Measurements from ENCODE around the gene WDR20.

The WDR20 gene

DNA sequence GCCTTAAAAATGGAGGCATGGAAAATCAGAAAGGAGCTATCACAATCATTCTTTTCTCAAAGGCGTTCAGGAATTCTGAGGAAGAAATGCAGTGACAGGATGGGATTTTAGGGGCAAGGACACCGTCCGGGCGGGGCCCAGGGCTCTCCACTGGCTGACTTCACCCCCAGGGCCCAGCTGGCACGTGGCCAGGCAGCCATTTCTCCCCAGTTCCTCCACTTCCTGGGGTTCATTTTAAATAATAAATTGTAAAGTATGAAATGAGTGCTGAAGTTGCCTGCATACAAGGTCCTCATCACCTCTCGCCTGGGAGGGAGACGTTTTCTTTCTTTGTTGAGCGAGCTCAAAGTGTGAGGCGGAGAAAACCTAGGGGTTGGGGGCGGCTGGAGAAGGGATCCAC lies 73.8 kb downstream of the WDR20 start:
- Histone ChIP-seq H3K27ac (ENCODE audit: low read depth, low read length) (no peak overlapping the region), H3K9me3 (ENCODE audit: low read length) (no peaks in the 10 kb centered on the region), H3K9ac (ENCODE audit: low read length) (no peak overlapping the region), H3K36me3 (ENCODE audit: insufficient read depth, low read length) (peaks cover 22% of the 10 kb centered on the region), H3K4me3 (ENCODE audit: low read depth in 1 of 2, low read length in 2 of 2) (no peak overlapping the region), H3K27me3 (ENCODE audit: control insufficient read depth in 1 of 2, insufficient read depth in 2 of 2, low read length in 2 of 2) (no peaks in the 10 kb centered on the region), H3K4me1 (ENCODE audit: insufficient read depth, low read length) (peaks cover 22% of the 10 kb centered on the region)

DNA sequence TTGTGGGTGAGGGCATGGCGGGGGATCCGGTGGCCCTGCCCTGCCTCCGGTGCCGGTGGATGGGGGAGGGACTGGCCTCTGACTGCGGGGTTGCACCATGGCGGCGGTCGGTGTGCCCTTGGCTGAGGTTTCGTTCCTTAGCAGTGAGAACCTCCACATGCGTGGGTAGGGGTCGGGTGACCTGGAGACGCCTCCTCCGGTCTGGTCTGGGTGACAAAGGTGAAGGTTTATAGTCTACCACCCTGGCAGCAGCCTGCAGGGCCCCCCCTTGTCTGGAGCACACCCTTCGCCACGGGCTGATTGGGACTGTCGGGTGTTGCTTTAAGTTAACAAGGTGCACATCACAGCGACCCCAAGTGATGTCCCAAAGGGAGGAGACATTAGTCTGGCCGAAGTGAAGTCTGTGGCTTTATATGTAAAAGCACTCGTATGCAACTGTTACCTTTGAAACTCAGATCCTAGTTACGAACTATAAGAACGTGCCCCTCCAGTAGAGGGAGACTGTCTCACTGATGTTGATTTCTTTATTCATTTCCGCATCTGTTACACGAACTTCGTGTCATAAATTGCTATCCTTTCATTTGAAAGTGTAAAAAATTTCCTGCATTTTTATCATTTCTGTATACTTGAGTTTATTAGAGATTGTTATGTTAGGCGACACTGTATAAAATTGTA lies 74.4 kb downstream of the WDR20 start:
- peaks cover 22% of the 10 kb centered on the region for H3K4me1 ChIP-seq (ENCODE audit: insufficient read depth, low read length)
- no peaks in the 10 kb centered on the region for H3K27me3 ChIP-seq (ENCODE audit: control insufficient read depth in 1 of 2, insufficient read depth in 2 of 2, low read length in 2 of 2)
- H3K9ac ChIP-seq (ENCODE audit: low read length), result no peak overlapping the region
- peaks cover 20% of the 10 kb centered on the region for H3K36me3 ChIP-seq (ENCODE audit: insufficient read depth, low read length)
- no peaks in the 10 kb centered on the region for H3K9me3 ChIP-seq (ENCODE audit: low read length)
- no peak overlapping the region for H3K4me3 ChIP-seq (ENCODE audit: low read depth in 1 of 2, low read length in 2 of 2)
- no peak overlapping the region for H3K27ac ChIP-seq (ENCODE audit: low read depth, low read length)

DNA sequence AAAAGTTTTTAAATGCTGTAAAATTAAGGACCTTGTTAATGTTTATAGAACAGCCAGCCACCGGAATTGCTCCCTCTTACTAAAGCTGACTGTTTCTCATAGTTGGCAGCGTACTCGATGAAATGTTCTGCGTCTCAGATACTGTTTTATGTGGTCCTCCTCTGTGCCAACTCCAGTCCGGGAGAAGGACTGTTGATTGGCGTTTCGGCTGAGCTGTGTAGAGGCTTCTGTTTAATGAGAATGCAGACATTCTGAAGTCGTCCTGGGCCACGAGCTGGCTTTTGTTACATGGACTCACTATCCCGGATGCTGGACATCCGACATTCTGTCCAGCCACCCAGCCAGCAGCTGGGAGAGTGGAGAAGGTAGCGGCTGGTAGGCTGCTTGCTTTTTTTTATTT lies 75.4 kb downstream of the WDR20 start:
- H3K4me1 ChIP-seq (ENCODE audit: insufficient read depth, low read length), result peaks cover 22% of the 10 kb centered on the region

DNA sequence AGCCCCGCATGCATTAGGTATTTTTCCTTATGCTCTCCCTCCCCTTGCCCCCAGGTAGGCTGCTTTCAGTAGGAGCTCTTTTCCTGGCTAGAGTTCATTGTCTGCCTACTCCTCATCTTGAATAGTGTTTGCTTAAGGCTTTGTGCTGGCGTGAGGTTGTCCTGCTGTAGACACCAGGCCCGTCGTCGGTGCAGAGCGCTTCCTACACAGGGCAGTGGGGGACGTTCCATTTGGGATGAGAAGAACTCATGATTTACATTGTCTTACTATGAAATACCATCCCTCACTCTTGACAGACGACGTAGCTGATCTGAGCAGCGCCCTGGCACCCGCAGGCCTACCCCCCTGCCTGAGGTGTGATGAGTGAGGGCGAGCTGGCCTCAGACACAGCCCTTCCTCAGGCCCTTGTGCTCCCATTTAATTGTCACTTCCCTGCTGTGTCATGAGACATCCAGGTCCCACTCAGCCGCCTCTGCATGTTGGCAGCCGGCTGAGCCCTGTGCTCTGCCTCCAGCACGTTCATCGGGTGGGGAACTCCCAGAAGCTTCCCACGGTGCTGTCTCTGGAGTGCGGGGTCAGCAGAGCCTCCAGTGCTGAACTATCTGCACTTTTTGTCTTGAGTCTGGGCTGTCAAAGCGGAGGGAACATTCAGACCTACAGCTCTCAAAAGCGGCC lies 76.0 kb downstream of the WDR20 start:
- Histone ChIP-seq H3K4me3 (ENCODE audit: low read depth in 1 of 2, low read length in 2 of 2) (no peak overlapping the region), H3K27me3 (ENCODE audit: control insufficient read depth in 1 of 2, insufficient read depth in 2 of 2, low read length in 2 of 2) (no peaks in the 10 kb centered on the region), H3K4me1 (ENCODE audit: insufficient read depth, low read length) (peaks cover 22% of the 10 kb centered on the region), H3K9ac (ENCODE audit: low read length) (no peak overlapping the region), H3K9me3 (ENCODE audit: low read length) (no peaks in the 10 kb centered on the region), H3K27ac (ENCODE audit: low read depth, low read length) (peak overlapping the region; percentile 1), H3K36me3 (ENCODE audit: insufficient read depth, low read length) (peaks cover 12% of the 10 kb centered on the region)

More for the DNA sequence above, 75.4 kb downstream of the WDR20 start:
- Histone ChIP-seq H3K36me3 (ENCODE audit: insufficient read depth, low read length) (peaks cover 14% of the 10 kb centered on the region), H3K27me3 (ENCODE audit: control insufficient read depth in 1 of 2, insufficient read depth in 2 of 2, low read length in 2 of 2) (no peaks in the 10 kb centered on the region), H3K9ac (ENCODE audit: low read length) (no peak overlapping the region), H3K4me3 (ENCODE audit: low read depth in 1 of 2, low read length in 2 of 2) (no peak overlapping the region), H3K27ac (ENCODE audit: low read depth, low read length) (peak overlapping the region; percentile 1), H3K9me3 (ENCODE audit: low read length) (no peaks in the 10 kb centered on the region)

DNA sequence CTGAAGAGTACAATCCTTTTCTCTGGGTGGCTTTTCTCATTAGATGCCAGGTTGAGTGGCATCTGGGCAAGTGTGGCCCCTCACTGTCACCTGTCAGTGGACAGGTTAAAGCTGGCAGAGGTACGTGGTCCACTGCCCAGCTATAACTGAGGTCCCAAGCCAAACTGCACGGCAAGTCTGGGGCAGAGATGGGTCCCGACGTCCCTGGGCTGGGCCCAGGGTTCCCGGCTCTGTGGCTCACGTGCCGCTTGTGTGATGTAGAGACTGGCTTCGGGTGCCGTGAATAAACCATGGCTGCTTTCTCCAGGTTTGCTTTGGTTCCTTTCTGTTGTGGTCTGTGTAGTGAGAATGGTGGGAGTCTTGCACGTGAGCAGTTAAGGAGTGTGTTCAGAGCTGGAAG lies 77.7 kb downstream of the WDR20 start:
- no peaks in the 10 kb centered on the region for H3K9me3 ChIP-seq (ENCODE audit: low read length)
- H3K9ac ChIP-seq (ENCODE audit: low read length), result no peak overlapping the region
- H3K27me3 ChIP-seq (ENCODE audit: control insufficient read depth in 1 of 2, insufficient read depth in 2 of 2, low read length in 2 of 2), result no peaks in the 10 kb centered on the region
- H3K27ac ChIP-seq (ENCODE audit: low read depth, low read length), result no peak overlapping the region
- no peak overlapping the region for H3K4me3 ChIP-seq (ENCODE audit: low read depth in 1 of 2, low read length in 2 of 2)
- no peaks in the 10 kb centered on the region for H3K36me3 ChIP-seq (ENCODE audit: insufficient read depth, low read length)
- H3K4me1 ChIP-seq (ENCODE audit: insufficient read depth, low read length), result peaks cover 22% of the 10 kb centered on the region

DNA sequence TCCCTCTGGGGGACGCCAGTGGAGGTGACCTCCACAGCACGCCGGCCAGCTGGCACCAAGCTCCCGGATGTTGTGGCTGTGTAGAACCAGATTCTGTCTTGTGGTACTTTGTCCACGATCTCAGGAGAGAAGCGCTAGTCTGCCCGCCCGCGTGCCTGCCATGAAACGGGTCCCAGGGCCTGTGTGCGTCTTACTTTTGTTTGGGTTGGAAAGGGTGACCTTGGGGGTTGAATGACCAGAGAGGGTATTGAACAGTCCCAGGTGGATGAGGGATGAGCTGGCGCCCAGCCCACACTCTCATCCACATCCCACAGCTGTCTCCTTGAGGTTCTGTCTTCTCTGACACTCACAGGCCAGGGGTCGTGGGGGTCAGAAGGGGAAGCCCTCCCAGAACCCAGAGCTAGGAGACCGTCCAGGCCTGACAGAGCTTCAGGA lies 78.3 kb downstream of the WDR20 start:
- peaks cover 22% of the 10 kb centered on the region for H3K4me1 ChIP-seq (ENCODE audit: insufficient read depth, low read length)
- H3K9ac ChIP-seq (ENCODE audit: low read length), result no peak overlapping the region
- H3K27ac ChIP-seq (ENCODE audit: low read depth, low read length), result no peak overlapping the region
- no peak overlapping the region for H3K4me3 ChIP-seq (ENCODE audit: low read depth in 1 of 2, low read length in 2 of 2)
- no peaks in the 10 kb centered on the region for H3K27me3 ChIP-seq (ENCODE audit: control insufficient read depth in 1 of 2, insufficient read depth in 2 of 2, low read length in 2 of 2)
- no peaks in the 10 kb centered on the region for H3K36me3 ChIP-seq (ENCODE audit: insufficient read depth, low read length)
- no peaks in the 10 kb centered on the region for H3K9me3 ChIP-seq (ENCODE audit: low read length)

DNA sequence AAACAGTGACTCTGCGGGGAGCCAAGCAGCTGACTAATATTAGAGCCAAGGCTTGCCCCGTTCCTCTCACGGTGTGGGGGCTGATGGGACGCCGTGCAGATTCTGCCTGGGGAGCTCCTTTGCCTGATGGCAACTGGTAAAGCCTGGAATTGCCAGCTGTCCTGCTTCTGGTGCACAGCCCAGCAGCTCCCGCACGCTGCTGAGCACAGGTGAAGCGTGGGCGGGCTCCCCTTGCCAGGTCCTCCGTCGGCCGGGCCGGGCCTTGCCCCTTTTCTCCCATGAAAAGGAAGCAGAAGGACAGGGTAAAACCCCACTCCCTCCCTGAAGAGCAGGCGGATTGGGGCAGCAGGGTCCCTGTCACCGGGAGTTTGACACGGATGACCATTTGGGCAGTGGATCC lies 79.0 kb downstream of the WDR20 start:
- no peak overlapping the region for H3K27ac ChIP-seq (ENCODE audit: low read depth, low read length)
- no peaks in the 10 kb centered on the region for H3K36me3 ChIP-seq (ENCODE audit: insufficient read depth, low read length)
- no peak overlapping the region for H3K9ac ChIP-seq (ENCODE audit: low read length)
- no peaks in the 10 kb centered on the region for H3K27me3 ChIP-seq (ENCODE audit: control insufficient read depth in 1 of 2, insufficient read depth in 2 of 2, low read length in 2 of 2)
- H3K9me3 ChIP-seq (ENCODE audit: low read length), result no peaks in the 10 kb centered on the region
- peaks cover 22% of the 10 kb centered on the region for H3K4me1 ChIP-seq (ENCODE audit: insufficient read depth, low read length)
- no peak overlapping the region for H3K4me3 ChIP-seq (ENCODE audit: low read depth in 1 of 2, low read length in 2 of 2)

DNA sequence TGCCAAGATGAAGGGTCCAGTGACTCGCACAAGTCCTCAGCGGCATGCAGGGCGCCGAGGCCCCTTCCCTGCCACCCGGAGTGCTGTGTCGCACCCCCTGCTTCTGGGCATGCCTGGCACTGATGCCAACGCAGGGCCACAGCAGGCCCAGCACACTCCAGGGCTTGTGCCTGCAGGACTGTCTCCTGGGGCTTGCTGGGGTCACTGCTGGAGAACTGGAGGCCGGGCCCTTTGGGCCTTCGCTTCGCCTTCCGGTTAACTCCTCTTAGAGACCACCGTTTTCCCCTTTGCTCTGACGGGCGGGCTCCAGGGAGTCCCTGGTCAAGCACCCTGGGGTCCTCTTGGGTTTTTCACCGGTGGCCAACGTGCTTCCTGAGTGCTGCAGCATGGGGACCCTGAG lies 79.6 kb downstream of the WDR20 start:
- no peaks in the 10 kb centered on the region for H3K36me3 ChIP-seq (ENCODE audit: insufficient read depth, low read length)
- H3K27ac ChIP-seq (ENCODE audit: low read depth, low read length), result no peak overlapping the region
- H3K4me3 ChIP-seq (ENCODE audit: low read depth in 1 of 2, low read length in 2 of 2), result no peak overlapping the region
- H3K27me3 ChIP-seq (ENCODE audit: control insufficient read depth in 1 of 2, insufficient read depth in 2 of 2, low read length in 2 of 2), result no peaks in the 10 kb centered on the region
- H3K9me3 ChIP-seq (ENCODE audit: low read length), result no peaks in the 10 kb centered on the region
- H3K4me1 ChIP-seq (ENCODE audit: insufficient read depth, low read length), result peaks cover 19% of the 10 kb centered on the region
- no peak overlapping the region for H3K9ac ChIP-seq (ENCODE audit: low read length)

DNA sequence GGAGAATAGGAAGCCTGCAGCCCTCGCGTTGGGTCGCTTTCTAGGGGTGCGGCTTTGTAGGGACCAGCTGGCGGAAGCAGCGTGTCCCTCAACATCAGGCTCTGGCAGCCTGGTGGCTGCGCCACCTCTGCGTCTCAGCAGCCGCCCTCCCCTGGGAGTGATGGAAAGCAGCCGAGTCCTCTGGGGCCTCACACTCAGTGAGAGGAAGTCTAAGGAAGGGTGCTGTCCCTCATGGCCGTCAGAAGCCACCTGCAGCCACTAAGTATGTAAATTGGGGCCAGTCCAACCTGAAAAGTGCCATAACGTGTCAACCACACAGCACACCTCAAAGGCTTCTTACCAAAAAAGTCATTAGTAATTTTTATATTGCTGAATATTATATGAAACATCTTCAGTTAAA lies 80.3 kb downstream of the WDR20 start:
- Histone ChIP-seq H3K4me1 (ENCODE audit: insufficient read depth, low read length) (peaks cover 12% of the 10 kb centered on the region), H3K36me3 (ENCODE audit: insufficient read depth, low read length) (no peaks in the 10 kb centered on the region), H3K4me3 (ENCODE audit: low read depth in 1 of 2, low read length in 2 of 2) (no peak overlapping the region), H3K27me3 (ENCODE audit: control insufficient read depth in 1 of 2, insufficient read depth in 2 of 2, low read length in 2 of 2) (no peaks in the 10 kb centered on the region), H3K9me3 (ENCODE audit: low read length) (no peaks in the 10 kb centered on the region), H3K27ac (ENCODE audit: low read depth, low read length) (no peak overlapping the region), H3K9ac (ENCODE audit: low read length) (no peak overlapping the region)

DNA sequence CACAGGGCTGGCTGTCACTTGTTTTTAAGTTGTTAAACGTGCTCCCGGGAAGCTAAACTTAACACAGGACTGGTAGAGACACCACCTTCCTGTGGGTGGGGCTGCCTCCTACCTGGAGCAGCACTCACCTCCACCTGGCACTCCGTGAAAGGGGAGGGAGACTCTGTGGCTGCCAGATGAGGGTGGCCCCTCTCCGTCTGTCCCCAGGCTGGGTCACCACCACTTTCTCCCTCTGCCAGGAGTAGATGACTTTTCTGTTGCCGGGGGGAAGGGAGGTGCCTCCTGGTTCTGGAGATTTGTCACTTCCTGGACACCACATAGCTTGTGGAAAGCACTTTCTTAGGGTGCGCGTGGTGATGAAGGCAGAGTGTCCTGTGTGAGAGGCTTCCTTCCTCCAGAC lies 81.3 kb downstream of the WDR20 start:
- H3K27me3 ChIP-seq (ENCODE audit: control insufficient read depth in 1 of 2, insufficient read depth in 2 of 2, low read length in 2 of 2), result no peaks in the 10 kb centered on the region
- no peak overlapping the region for H3K4me3 ChIP-seq (ENCODE audit: low read depth in 1 of 2, low read length in 2 of 2)
- no peaks in the 10 kb centered on the region for H3K9me3 ChIP-seq (ENCODE audit: low read length)
- no peak overlapping the region for H3K9ac ChIP-seq (ENCODE audit: low read length)
- no peak overlapping the region for H3K27ac ChIP-seq (ENCODE audit: low read depth, low read length)
- no peaks in the 10 kb centered on the region for H3K36me3 ChIP-seq (ENCODE audit: insufficient read depth, low read length)
- H3K4me1 ChIP-seq (ENCODE audit: insufficient read depth, low read length), result peaks cover 2% of the 10 kb centered on the region

DNA sequence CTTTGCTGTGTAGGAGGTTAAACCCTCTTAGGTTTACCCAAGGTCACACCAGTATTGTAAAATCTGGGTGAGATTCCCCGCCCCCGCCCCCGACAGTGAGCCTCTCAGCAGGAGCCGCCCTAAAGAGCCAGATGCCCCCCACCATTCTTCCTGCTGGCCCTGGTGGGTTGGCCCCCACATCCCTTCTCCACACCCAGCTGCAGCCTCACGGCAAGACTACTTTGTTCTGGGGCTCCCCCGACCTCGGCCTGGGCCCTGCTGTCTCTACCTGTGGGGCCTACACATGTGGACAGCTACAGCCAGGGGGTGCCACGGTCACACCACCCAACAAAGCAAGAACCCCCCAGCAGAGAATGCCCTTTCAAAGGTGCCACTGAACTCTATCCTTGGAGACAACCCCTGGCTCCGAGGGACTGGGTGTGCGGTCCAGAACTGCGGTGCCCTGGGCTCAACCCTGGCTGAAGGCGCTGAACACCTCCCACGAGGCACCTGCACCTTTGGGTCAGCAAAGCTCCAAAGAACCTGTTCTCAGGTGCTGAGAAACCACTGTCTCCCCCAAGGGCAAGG lies 82.4 kb downstream of the WDR20 start:
- H3K4me3 ChIP-seq (ENCODE audit: low read depth in 1 of 2, low read length in 2 of 2), result no peak overlapping the region
- H3K27ac ChIP-seq (ENCODE audit: low read depth, low read length), result no peak overlapping the region
- H3K36me3 ChIP-seq (ENCODE audit: insufficient read depth, low read length), result no peaks in the 10 kb centered on the region
- H3K4me1 ChIP-seq (ENCODE audit: insufficient read depth, low read length), result no peaks in the 10 kb centered on the region
- no peaks in the 10 kb centered on the region for H3K27me3 ChIP-seq (ENCODE audit: control insufficient read depth in 1 of 2, insufficient read depth in 2 of 2, low read length in 2 of 2)
- no peak overlapping the region for H3K9ac ChIP-seq (ENCODE audit: low read length)
- no peaks in the 10 kb centered on the region for H3K9me3 ChIP-seq (ENCODE audit: low read length)

DNA sequence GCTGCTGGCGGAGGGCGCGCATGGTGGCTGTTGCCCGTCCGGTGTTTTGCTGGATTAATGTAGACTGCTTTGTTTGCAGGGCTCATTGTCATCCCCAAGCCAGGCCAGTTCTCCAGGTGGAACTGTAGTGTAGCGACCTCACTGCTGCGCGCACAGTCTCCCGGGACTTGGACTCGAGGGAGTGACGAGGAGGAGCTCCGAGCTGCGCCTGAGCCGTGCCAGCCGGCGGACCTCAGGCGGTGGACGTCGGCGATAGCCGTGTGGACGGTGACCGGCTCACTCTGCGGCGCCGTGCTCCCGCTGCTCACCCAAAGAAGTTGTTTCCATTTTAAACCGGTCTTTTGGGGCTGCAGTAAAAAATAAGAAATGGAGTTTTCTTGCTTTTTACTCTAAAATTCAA lies 83.1 kb downstream of the WDR20 start:
- Histone ChIP-seq H3K36me3 (ENCODE audit: insufficient read depth, low read length) (no peaks in the 10 kb centered on the region), H3K9me3 (ENCODE audit: low read length) (no peaks in the 10 kb centered on the region), H3K27ac (ENCODE audit: low read depth, low read length) (no peak overlapping the region), H3K4me1 (ENCODE audit: insufficient read depth, low read length) (no peaks in the 10 kb centered on the region), H3K27me3 (ENCODE audit: control insufficient read depth in 1 of 2, insufficient read depth in 2 of 2, low read length in 2 of 2) (no peaks in the 10 kb centered on the region), H3K4me3 (ENCODE audit: low read depth in 1 of 2, low read length in 2 of 2) (no peak overlapping the region), H3K9ac (ENCODE audit: low read length) (no peak overlapping the region)

Measured in muscle layer of colon (tissue), 2 donors.